H1 (cell line): ENCODE results near the gene MGAT5B. TPM values are rescaled to one million over a fixed set of nuclear protein-coding genes. Genes with fewer than 3 reads are reported as not detected.

Experiments used
- CTCF ChIA-PET: fragments of 300-600 bp; sonication (Branson Sonifier 250); formaldehyde crosslinking; loops from one replicate; lab custom pipeline; 2021; ENCODE audit not compliant: partially characterized antibody; lab: Charles Lee
- POLR2A ChIA-PET: fragments of 300-600 bp; sonication (Branson Sonifier 250); formaldehyde crosslinking; loops from one replicate; lab custom pipeline; 2021; ENCODE audit warnings: inconsistent platforms; ENCODE audit not compliant: partially characterized antibody; lab: Charles Lee
- DNase-seq, 2 experiments: peaks; one replicate each; pipeline versions ENCODE4 v3.0.0 to v3.0.0-alpha.2; 2010 to 2022; ENCODE audit warnings: low spot score in 2 of 2, low read depth in 1 of 2, mixed read lengths in 1 of 2
- FAIRE-seq: peaks from 2 replicates; lab custom pipeline; 2011; peaks lifted over from hg19 to GRCh38; lab: Jason Lieb, UNC
- H2AFZ ChIP-seq: 2 replicates; pipeline ENCODE4 v1.8.1; 2012; ENCODE audit warnings: low read length, inconsistent platforms
- H2AK5ac ChIP-seq: 2 replicates; pipeline ENCODE4 v1.6.1; 2013; ENCODE audit warnings: low read depth, low read length
- H2BK120ac ChIP-seq: replicated peaks from 2 replicates; pipeline ENCODE3; 2013; ENCODE audit warnings: low read depth, low read length, inconsistent platforms
- H2BK12ac ChIP-seq: 2 replicates; pipeline ENCODE4 v1.6.1; 2013; ENCODE audit warnings: low read depth, low read length
- H2BK15ac ChIP-seq: 2 replicates; pipeline ENCODE4 v1.6.1; 2013; ENCODE audit warnings: low read length
- H2BK20ac ChIP-seq: 2 replicates; pipeline ENCODE4 v1.6.1; 2013; ENCODE audit warnings: low read length
- H2BK5ac ChIP-seq: 2 replicates; pipeline ENCODE4 v1.6.1; 2013; ENCODE audit warnings: low read depth, low read length
- H3K14ac ChIP-seq: 2 replicates; pipeline ENCODE4 v1.6.1; 2013; ENCODE audit warnings: inconsistent platforms; ENCODE audit not compliant: insufficient read length
- H3K18ac ChIP-seq: 2 replicates; pipeline ENCODE4 v1.6.1; 2013; ENCODE audit warnings: low read length; ENCODE audit errors: extremely low read depth
- H3K23ac ChIP-seq: 2 replicates; pipeline ENCODE4 v1.6.1; 2013; ENCODE audit warnings: inconsistent platforms; ENCODE audit not compliant: insufficient read length
- H3K23me2 ChIP-seq: 2 replicates; pipeline ENCODE4 v1.6.1; 2013; ENCODE audit warnings: low read depth, low read length
- H3K27ac ChIP-seq: 2 replicates; pipeline ENCODE4 v1.6.1; 2011; ENCODE audit warnings: low read depth, low read length, inconsistent platforms
- H3K27me3 ChIP-seq, 4 experiments: replicated peaks in 1 of 4; 1 replicate in 1 of 4; 2 replicates in 3 of 4; pipeline versions ENCODE4 v1.6.1 to v1.8.1; 2011 to 2013; ENCODE audit warnings: low read length in 3 of 4, mild to moderate bottlenecking in 3 of 4, inconsistent platforms in 2 of 4, mixed read lengths in 2 of 4, moderate library complexity in 1 of 4; ENCODE audit not compliant: control insufficient read depth in 3 of 4, insufficient read depth in 3 of 4; ENCODE audit errors: extremely low read depth in 1 of 4
- H3K36me3 ChIP-seq, 4 experiments: 2 replicates each; pipeline versions ENCODE4 v1.6.1 to v1.8.1; 2011 to 2013; ENCODE audit warnings: mild to moderate bottlenecking in 4 of 4, low read length in 3 of 4, moderate library complexity in 2 of 4, control low read depth in 1 of 4, inconsistent platforms in 1 of 4; ENCODE audit not compliant: insufficient read depth in 4 of 4, control insufficient read depth in 2 of 4
- H3K4ac ChIP-seq: replicated peaks from 2 replicates; pipeline ENCODE3; 2013; ENCODE audit warnings: low read length, low read depth, mixed read lengths, inconsistent platforms; ENCODE audit not compliant: insufficient read length
- H3K4me1 ChIP-seq, 4 experiments: replicated peaks in 1 of 4; 1 replicate in 1 of 4; 2 replicates in 3 of 4; pipeline versions ENCODE4 v1.6.1 to v1.8.1; 2011 to 2013; ENCODE audit warnings: low read length in 3 of 4, inconsistent platforms in 2 of 4, mixed read lengths in 1 of 4; ENCODE audit not compliant: insufficient read depth in 4 of 4, control insufficient read depth in 3 of 4
- H3K4me2 ChIP-seq, 2 experiments: 2 replicates each; pipeline versions ENCODE4 v1.6.1 to v1.8.1; 2011 to 2013; ENCODE audit warnings: low read depth in 2 of 2, low read length in 2 of 2, control low read depth in 1 of 2, inconsistent platforms in 1 of 2, mild to moderate bottlenecking in 1 of 2; ENCODE audit not compliant: insufficient read depth in 1 of 2
- H3K4me3 ChIP-seq, 4 experiments: fragments of 200-600, 300-600 bp in 1 of 4; sonication (generic), shearing (Covaris generic), sonication (Bioruptor Twin) in 1 of 4; 2 replicates each; pipeline versions ENCODE4 v1.5.1 to v1.8.1; 2011 to 2016; ENCODE audit warnings: low read length in 4 of 4, low read depth in 3 of 4, control low read depth in 2 of 4, inconsistent platforms in 2 of 4, mild to moderate bottlenecking in 2 of 4, mixed read lengths in 1 of 4, moderate library complexity in 1 of 4; ENCODE audit not compliant: insufficient read depth in 2 of 4; ENCODE audit errors: extremely low read depth in 1 of 4
- H3K56ac ChIP-seq: replicated peaks from 2 replicates; pipeline ENCODE3; 2013; ENCODE audit warnings: low read depth, mild to moderate bottlenecking, mixed read lengths, low read length, inconsistent platforms; ENCODE audit not compliant: insufficient read length
- H3K79me1 ChIP-seq: 2 replicates; pipeline ENCODE4 v1.6.1; 2013; ENCODE audit warnings: low read depth, low read length, control low read depth
- H3K79me2 ChIP-seq, 2 experiments: 2 replicates each; pipeline versions ENCODE4 v1.6.1 to v1.8.1; 2012 to 2013; ENCODE audit warnings: low read length in 2 of 2, mild to moderate bottlenecking in 2 of 2, inconsistent platforms in 1 of 2; ENCODE audit not compliant: insufficient read depth in 2 of 2, control insufficient read depth in 1 of 2
- H3K9ac ChIP-seq, 4 experiments: replicated peaks in 1 of 4; 1 replicate in 1 of 4; 2 replicates in 3 of 4; pipeline versions ENCODE4 v1.6.1 to v1.8.1; 2011 to 2013; ENCODE audit warnings: low read depth in 3 of 4, low read length in 3 of 4, control low read depth in 2 of 4, mild to moderate bottlenecking in 2 of 4, moderate library complexity in 2 of 4, inconsistent platforms in 1 of 4; ENCODE audit errors: extremely low read depth in 1 of 4
- H3K9me3 ChIP-seq, 2 experiments: 2 replicates each; pipeline versions ENCODE4 v1.6.1 to v1.8.1; 2012 to 2013; ENCODE audit warnings: mild to moderate bottlenecking in 2 of 2, moderate library complexity in 2 of 2, control low read depth in 1 of 2, inconsistent platforms in 1 of 2, low read depth in 1 of 2, low read length in 1 of 2, mixed read lengths in 1 of 2; ENCODE audit not compliant: insufficient read depth in 2 of 2
- H4K20me1 ChIP-seq, 2 experiments: replicated peaks in 1 of 2; 2 replicates each; pipeline versions ENCODE3 to v1.8.1; 2011 to 2013; ENCODE audit warnings: inconsistent platforms in 2 of 2, low read length in 2 of 2, mild to moderate bottlenecking in 1 of 2; ENCODE audit not compliant: insufficient read depth in 2 of 2, control insufficient read depth in 1 of 2
- H4K5ac ChIP-seq: 2 replicates; pipeline ENCODE4 v1.6.1; 2013; ENCODE audit warnings: low read length, low read depth, mixed read lengths, inconsistent platforms; ENCODE audit not compliant: insufficient read length
- H4K8ac ChIP-seq: 2 replicates; pipeline ENCODE4 v1.8.0; 2013; ENCODE audit warnings: mild to moderate bottlenecking, moderate library complexity, low read length, inconsistent platforms; ENCODE audit not compliant: insufficient read depth; ENCODE audit errors: extremely low read depth
- H4K91ac ChIP-seq: replicated peaks from 2 replicates; pipeline ENCODE3; 2013; ENCODE audit warnings: low read length, mixed read lengths, inconsistent platforms; ENCODE audit not compliant: insufficient read length
- ATF2 ChIP-seq: IDR thresholded peaks from 2 replicates; pipeline ENCODE4 v1.6.1; 2012; ENCODE audit warnings: low read length, inconsistent platforms
- WGBS, 2 experiments: shearing (Covaris generic) in 1 of 2; methylation state at CpG; one replicate each; pipeline versions ENCODE4 v1.1.6 to v1.1.7; 2013 to 2015; ENCODE audit warnings: low lambda C conversion rate in 2 of 2, mixed read lengths in 2 of 2, inconsistent platforms in 1 of 2, low coverage in 1 of 2, missing lambda C conversion rate in 1 of 2; ENCODE audit not compliant: insufficient replicate concordance in 2 of 2, insufficient coverage in 1 of 2, insufficient read length in 1 of 2; ENCODE audit errors: extremely low coverage in 1 of 2, missing lambda C conversion rate in 1 of 2; 5-methylcytosine and 5-hydroxymethylcytosine counted together
- polyA plus RNA-seq, 7 experiments: library from polyadenylated mRNA; depleted of rRNA in 3 of 7; stranded (reverse) in 5 of 7; unstranded in 2 of 7; fragments of >200 nt in 5 of 7; fragments of 200-250 nt in 2 of 7; gene quantifications; 1 replicate in 5 of 7; 2 replicates in 1 of 7; 4 replicates in 1 of 7; pipeline versions ENCODE4 v1.2.1 to v1.2.3, GENCODE V29; 2011 to 2013; ENCODE audit warnings: missing spikeins in 2 of 7, mixed read lengths in 2 of 7
- total RNA-seq: library from RNA; stranded (reverse); fragmentation: NEBNext Ultra II Directional; extraction: Animal tissue kit (Norgen Biotek cat#: 25700); gene quantifications from 2 replicates; pipeline ENCODE4 v1.2.1, GENCODE V29; 2021

Gene MGAT5B
- total and polyA plus RNA-seq, 2 of the 8 experiments (the other 6 are each of a cell fraction or from before 2014, with no cell fraction given), result 7.9 to 8.2 TPM

GRCh38 chr17:76994237-76994637 is 126.0 kb downstream of the MGAT5B start:
- CTCF ChIA-PET, result interaction anchor here (1.5 to 1.8 kb wide), 2 partner anchors 12 to 94 kb away, joined by 3 to 5 read pairs; no protein-coding TSS in a partner anchor

More at GRCh38 chr17:76994237-76994637, 126.0 kb downstream of the MGAT5B start:
- no peak overlapping the region for H3K23ac ChIP-seq
- no peak overlapping the region for H4K91ac ChIP-seq
- no peak overlapping the region for H3K4me2 ChIP-seq
- H2AK5ac ChIP-seq, result no peak overlapping the region
- H3K36me3 ChIP-seq, result no peaks in the 10 kb centered on the region
- H3K56ac ChIP-seq, result no peak overlapping the region
- H3K23me2 ChIP-seq, result no peaks in the 10 kb centered on the region
- H2BK12ac ChIP-seq, result peak overlapping the region; percentile 43; the same call in 1 of the 2 replicates
- H3K79me1 ChIP-seq, result no peaks in the 10 kb centered on the region
- peaks cover 6 to 22% (median 15%) of the 10 kb centered on the region in 4 experiments for H3K4me1 ChIP-seq
- H2BK15ac ChIP-seq, result no peak overlapping the region
- no peak overlapping the region for H3K18ac ChIP-seq
- no peak overlapping the region for H2BK5ac ChIP-seq
- no peak overlapping the region for H2AFZ ChIP-seq
- no peak overlapping the region for H3K27ac ChIP-seq
- no peak overlapping the region for H4K8ac ChIP-seq
- no peaks in the 10 kb centered on the region for H3K79me2 ChIP-seq
- 0 out of 7 replicates have a peak, but pooled peaks cover 0 to 2% (median 0%) of the 10 kb centered on the region in 4 experiments for H3K27me3 ChIP-seq
- H4K5ac ChIP-seq, result no peak overlapping the region
- 0 out of 2 replicates have a peak overlapping the region, but pooled peaks have one; percentile 9 for H2BK20ac ChIP-seq
- H3K14ac ChIP-seq, result no peak overlapping the region
- H3K9ac ChIP-seq, result no peak overlapping the region
- H3K9me3 ChIP-seq, result no peaks in the 10 kb centered on the region
- 89% methylated on average over 6 of the region's 6 CpGs; no CpG with 5 or more reads in 1 of the 2 experiments for WGBS, 2 experiments
- H3K4me3 ChIP-seq, result no peak overlapping the region
- no peak overlapping the region for H2BK120ac ChIP-seq
- POLR2A ChIA-PET, result interaction anchor here (1.1 kb wide), 1 partner anchor 282 kb away, joined by 3 read pairs; no protein-coding TSS in a partner anchor
- DNase-seq, result no peak
- H4K20me1 ChIP-seq, result no peaks in the 10 kb centered on the region
- no peak overlapping the region for H3K4ac ChIP-seq
- TF ChIP-seq ATF2, result no peak
- TF ChIP-seq, all 59 proteins: peak for 0
- no peak for FAIRE-seq
